ENCODE data around the gene PTGER1.
"Not testable (repeated sequence)": the region's sequence is repeated elsewhere in the genome, so short reads cannot be mapped to it uniquely, and the experiment has no call there.

The PTGER1 gene
- total RNA-seq: 0.09 to 0.36 reads per million in 2 experiments

- no peak for DNase-seq (ENCODE audit: low read depth)
Measured at GRCh38 chr19:14475251-14476073, at the start of gene PTGER1. TSS of gene PTGER1 (minus strand) at chr19:14475354. CDS start at chr19:14474320, 1,034 bp downstream.

- no peak for DNase-seq (ENCODE audit: low read depth)
Measured at GRCh38 chr19:14520543-14520942, 45.4 kb upstream of the PTGER1 start.

GRCh38 chr19:14519860-14520407, 44.8 kb upstream of the PTGER1 start:
- DNase-seq (ENCODE audit: low read depth): no peak

- no peak for DNase-seq (ENCODE audit: low read depth)
Measured at GRCh38 chr19:14519245-14519859, 44.2 kb upstream of the PTGER1 start.

- peak; percentile 97 for DNase-seq (ENCODE audit: low read depth)
Measured at GRCh38 chr19:14517840-14518505, 42.8 kb upstream of the PTGER1 start, which contains the start of gene DNAJB1. TSS of gene DNAJB1 (minus strand) at chr19:14518397. CDS start at chr19:14518349, 48 bp downstream.

- DNase-seq (ENCODE audit: low read depth): no peak
Measured at GRCh38 chr19:14517446-14517839, 42.3 kb upstream of the PTGER1 start.

- DNase-seq (ENCODE audit: low read depth): no peak
Measured at GRCh38 chr19:14516746-14517438, 41.7 kb upstream of the PTGER1 start.

- no peak for DNase-seq (ENCODE audit: low read depth)
Measured at GRCh38 chr19:14516048-14516534, 40.9 kb upstream of the PTGER1 start.

GRCh38 chr19:14515501-14516047, 40.4 kb upstream of the PTGER1 start:
- DNase-seq (ENCODE audit: low read depth): no peak

GRCh38 chr19:14514215-14514863, 39.2 kb upstream of the PTGER1 start:
- no peak for DNase-seq (ENCODE audit: low read depth)

- no peak for DNase-seq (ENCODE audit: low read depth)
Measured at GRCh38 chr19:14512406-14512961, 37.3 kb upstream of the PTGER1 start.

- DNase-seq (ENCODE audit: low read depth): no peak
Measured at GRCh38 chr19:14511229-14511593, 36.1 kb upstream of the PTGER1 start.

GRCh38 chr19:14510311-14511228, 35.4 kb upstream of the PTGER1 start:
- DNase-seq (ENCODE audit: low read depth): no peak

GRCh38 chr19:14507704-14508542, 32.8 kb upstream of the PTGER1 start:
- DNase-seq (ENCODE audit: low read depth): no peak

- peak; percentile 51 for DNase-seq (ENCODE audit: low read depth)
Measured at GRCh38 chr19:14505488-14506239, 30.5 kb upstream of the PTGER1 start.

GRCh38 chr19:14504575-14504974, 29.4 kb upstream of the PTGER1 start:
- not testable (repeated sequence) for DNase-seq (ENCODE audit: low read depth)

- no peak for DNase-seq (ENCODE audit: low read depth)
Measured at GRCh38 chr19:14503285-14503684, 28.1 kb upstream of the PTGER1 start.
